PFSK-1 (cell line): ENCODE measurements around the gene NR3C1.

Experiments
- FOXP2 ChIP-seq: optimal IDR thresholded peaks from 2 replicates; pipeline ENCODE3; 2011; ENCODE audit warnings: borderline replicate concordance, control low read depth, inconsistent platforms; ENCODE audit not compliant: insufficient read depth; ENCODE audit errors: extremely low read length, extremely low read depth
- POLR2AphosphoS5 ChIP-seq: IDR thresholded peaks from 2 replicates; pipeline ENCODE4 v1.6.1; 2012; ENCODE audit warnings: low read depth, mild to moderate bottlenecking, control low read depth, low read length, moderate library complexity
- SIN3A ChIP-seq: IDR thresholded peaks from 2 replicates; pipeline ENCODE4 v1.6.1; 2012; ENCODE audit warnings: mild to moderate bottlenecking, low read length, moderate library complexity, borderline replicate concordance; ENCODE audit not compliant: insufficient read depth
- TAF1 ChIP-seq: IDR thresholded peaks from 2 replicates; pipeline ENCODE4 v1.6.1; 2012; ENCODE audit warnings: low read length, control low read depth, borderline replicate concordance; ENCODE audit not compliant: insufficient read depth
- TF ChIP-seq, protein P1 (sequence below), 2 experiments: IDR thresholded peaks; 2 replicates each; pipeline versions ENCODE4 v1.6.1 to v1.8.0; 2011 to 2012; ENCODE audit warnings: low read depth in 2 of 2, low read length in 2 of 2, control low read depth in 1 of 2, inconsistent platforms in 1 of 2, mild to moderate bottlenecking in 1 of 2, moderate library complexity in 1 of 2; ENCODE audit not compliant: insufficient read depth in 1 of 2

Gene NR3C1

DNA sequence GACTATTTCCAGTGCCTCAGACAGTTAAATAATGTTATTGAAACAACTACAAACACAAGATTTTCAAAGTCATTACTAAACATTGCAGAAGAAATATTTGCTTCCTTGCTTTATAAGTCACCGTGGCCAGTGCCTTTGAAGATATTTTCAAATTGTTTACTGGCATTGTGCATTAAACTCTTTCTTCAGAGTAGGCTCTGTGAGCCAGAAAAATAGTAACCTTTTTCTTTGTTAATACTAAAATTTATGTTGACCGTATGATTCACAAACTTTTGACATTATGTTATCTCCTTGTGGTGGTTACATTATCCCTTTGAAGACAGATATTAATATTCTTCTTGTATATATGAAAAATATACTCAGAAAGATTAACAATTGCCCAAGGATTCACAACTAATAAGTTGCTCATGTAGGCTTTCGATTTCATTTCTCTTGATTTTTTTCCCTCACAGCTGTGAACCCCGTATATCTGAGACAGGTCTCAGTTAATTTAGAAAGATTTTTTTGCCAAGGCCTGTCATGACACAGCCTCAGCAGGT, 140.1 kb downstream of the NR3C1 start:
- TF ChIP-seq TAF1 (no peak), SIN3A (no peak), POLR2AphosphoS5 (no peak), FOXP2 (no peak)
- TF ChIP-seq, protein P1, sequence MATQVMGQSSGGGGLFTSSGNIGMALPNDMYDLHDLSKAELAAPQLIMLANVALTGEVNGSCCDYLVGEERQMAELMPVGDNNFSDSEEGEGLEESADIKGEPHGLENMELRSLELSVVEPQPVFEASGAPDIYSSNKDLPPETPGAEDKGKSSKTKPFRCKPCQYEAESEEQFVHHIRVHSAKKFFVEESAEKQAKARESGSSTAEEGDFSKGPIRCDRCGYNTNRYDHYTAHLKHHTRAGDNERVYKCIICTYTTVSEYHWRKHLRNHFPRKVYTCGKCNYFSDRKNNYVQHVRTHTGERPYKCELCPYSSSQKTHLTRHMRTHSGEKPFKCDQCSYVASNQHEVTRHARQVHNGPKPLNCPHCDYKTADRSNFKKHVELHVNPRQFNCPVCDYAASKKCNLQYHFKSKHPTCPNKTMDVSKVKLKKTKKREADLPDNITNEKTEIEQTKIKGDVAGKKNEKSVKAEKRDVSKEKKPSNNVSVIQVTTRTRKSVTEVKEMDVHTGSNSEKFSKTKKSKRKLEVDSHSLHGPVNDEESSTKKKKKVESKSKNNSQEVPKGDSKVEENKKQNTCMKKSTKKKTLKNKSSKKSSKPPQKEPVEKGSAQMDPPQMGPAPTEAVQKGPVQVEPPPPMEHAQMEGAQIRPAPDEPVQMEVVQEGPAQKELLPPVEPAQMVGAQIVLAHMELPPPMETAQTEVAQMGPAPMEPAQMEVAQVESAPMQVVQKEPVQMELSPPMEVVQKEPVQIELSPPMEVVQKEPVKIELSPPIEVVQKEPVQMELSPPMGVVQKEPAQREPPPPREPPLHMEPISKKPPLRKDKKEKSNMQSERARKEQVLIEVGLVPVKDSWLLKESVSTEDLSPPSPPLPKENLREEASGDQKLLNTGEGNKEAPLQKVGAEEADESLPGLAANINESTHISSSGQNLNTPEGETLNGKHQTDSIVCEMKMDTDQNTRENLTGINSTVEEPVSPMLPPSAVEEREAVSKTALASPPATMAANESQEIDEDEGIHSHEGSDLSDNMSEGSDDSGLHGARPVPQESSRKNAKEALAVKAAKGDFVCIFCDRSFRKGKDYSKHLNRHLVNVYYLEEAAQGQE (IDR thresholded peaks at IDR 0.05; ENCODE audit: insufficient read depth in 1 of 2, low read depth in 2 of 2, low read length in 2 of 2), result no peak

DNA sequence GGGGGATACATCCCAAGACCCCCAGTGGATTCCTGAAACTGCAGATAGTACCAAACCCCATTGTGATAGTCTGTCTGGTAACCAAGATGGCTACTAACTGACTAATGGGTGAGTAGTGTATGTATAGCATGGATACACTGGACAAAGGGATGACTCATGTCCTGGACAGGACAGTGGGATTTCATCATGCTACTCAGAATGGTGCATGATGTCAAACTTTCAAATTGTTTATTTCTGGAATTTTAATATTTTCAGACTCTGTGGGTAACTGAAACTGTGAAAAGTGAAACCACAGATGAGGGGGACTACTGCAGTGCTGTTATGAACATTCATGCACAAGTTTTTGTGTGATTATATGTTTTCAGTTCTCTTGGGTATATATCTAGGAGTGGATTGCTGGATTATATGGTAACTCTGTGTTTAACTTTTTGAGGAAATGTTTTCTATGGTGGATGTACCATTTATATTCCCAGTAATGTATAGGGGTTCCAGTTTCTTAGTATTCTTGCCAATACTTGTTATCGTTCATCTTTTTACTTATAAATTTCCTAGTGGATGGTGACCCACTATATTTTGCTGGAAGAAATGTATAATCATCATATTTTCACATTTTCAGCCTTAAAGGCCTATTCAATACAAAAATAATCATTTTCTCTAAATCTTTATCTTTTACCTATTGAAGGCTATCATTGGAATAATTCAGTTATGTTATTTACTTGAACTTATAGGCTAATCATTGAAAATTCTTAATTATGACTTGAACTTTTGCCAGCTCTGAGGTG, 140.9 kb downstream of the NR3C1 start:
- TF ChIP-seq SIN3A (no peak), POLR2AphosphoS5 (no peak), TAF1 (no peak), FOXP2 (no peak)
- TF ChIP-seq, protein P1 (IDR thresholded peaks at IDR 0.05; ENCODE audit: insufficient read depth in 1 of 2, low read depth in 2 of 2, low read length in 2 of 2), result no peak

DNA sequence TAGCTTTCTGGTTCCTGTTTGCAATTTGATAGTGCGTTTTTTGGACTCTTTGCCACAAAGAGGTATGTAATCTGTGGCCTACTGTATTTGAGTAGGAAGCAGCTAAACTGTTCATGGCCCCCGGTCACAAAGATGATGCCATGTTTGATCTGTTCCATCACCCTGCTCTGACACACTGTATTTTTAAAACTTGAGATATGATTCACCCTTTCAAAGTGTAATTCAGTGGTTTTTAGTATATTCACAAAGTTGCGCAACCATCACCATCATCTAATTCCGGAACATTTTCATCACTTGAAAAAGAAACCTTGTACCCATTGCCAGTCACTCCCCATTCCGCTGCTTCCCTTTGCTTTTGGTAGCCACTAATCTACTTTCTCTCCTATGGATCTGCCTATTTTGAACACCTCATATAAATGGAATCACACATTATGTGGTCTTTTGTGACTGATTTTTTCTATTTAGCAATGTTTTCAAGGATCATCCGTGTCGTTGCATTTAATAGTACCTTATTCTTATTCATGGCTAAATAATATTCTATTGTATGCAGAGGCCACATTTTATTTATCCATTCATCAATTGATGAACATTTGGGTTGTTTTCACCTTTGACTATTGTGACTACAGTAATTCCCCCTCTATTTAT, 141.6 kb downstream of the NR3C1 start:
- TF ChIP-seq POLR2AphosphoS5 (no peak), TAF1 (no peak), SIN3A (no peak), FOXP2 (no peak)
- TF ChIP-seq, protein P1 (IDR thresholded peaks at IDR 0.05; ENCODE audit: insufficient read depth in 1 of 2, low read depth in 2 of 2, low read length in 2 of 2), result no peak

DNA sequence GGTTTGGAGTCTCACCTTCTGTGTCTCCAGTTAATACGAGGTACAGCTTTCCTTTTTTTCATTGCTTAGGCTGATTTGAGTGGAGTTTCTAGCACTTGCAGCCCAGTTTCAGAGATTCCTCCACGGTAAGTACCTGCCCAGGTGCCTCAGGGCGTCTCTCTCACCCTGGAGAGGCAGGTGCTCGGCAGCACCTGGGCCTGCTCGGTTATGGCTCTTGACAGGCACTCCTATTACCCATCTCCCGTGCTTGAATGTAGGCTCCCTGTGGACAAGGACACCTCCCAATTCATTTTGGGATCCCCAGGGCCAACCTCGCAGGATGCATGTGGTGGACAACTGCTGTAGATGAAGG, 144.3 kb downstream of the NR3C1 start:
- no peak for TF ChIP-seq POLR2AphosphoS5
- TF ChIP-seq, protein P1 (IDR thresholded peaks at IDR 0.05; ENCODE audit: insufficient read depth in 1 of 2, low read depth in 2 of 2, low read length in 2 of 2), result no peak
- no peak for TF ChIP-seq TAF1
- no peak for TF ChIP-seq SIN3A
- no peak for TF ChIP-seq FOXP2
